ENCODE data around the gene CRYBA1.

The CRYBA1 gene

DNA sequence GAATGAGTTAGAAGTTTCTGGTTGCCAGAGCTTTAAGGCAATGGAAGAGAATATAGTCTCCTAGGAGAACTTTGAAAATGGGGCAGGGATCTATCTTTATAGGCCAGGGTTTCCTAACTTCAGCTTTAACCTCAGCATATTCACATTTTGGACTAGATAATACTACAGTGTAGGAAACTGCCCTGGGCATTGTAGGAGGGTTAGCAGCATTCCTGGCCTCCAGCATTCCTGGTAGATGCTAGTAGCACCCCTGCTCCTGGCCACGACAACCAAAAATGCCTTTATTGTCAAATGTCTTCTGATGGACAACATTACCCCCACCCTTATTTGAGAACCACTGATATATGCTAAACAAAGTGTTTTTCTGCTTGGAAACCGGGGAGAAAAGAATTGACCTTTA lies 38.7 kb upstream of the CRYBA1 start:
- Histone ChIP-seq H4K91ac (ENCODE audit: low read length) (no peak overlapping the region), H3K4me2 (ENCODE audit: low read length, poor library complexity, severe bottlenecking) (no peak overlapping the region), H3K4me1 (ENCODE audit: control insufficient read depth, insufficient read depth, low read depth, low read length) (no peaks in the 10 kb centered on the region), H3K23ac (ENCODE audit: low read length in 2 of 2) (no peak overlapping the region), H2BK120ac (ENCODE audit: low read depth, low read length) (no peak overlapping the region), H3K14ac (ENCODE audit: low read length in 2 of 2) (no peak overlapping the region), H2AFZ (ENCODE audit: low read depth, low read length) (no peak overlapping the region), H4K8ac (ENCODE audit: low read length) (no peak overlapping the region), H3K36me3 (ENCODE audit: control insufficient read depth in 1 of 2, insufficient read depth in 2 of 2, low read depth in 1 of 2, low read length in 2 of 2) (no peaks in the 10 kb centered on the region), H3K4ac (ENCODE audit: low read depth in 1 of 2, low read length in 2 of 2) (no peak overlapping the region), H2BK15ac (ENCODE audit: low read depth, poor library complexity, severe bottlenecking) (no peak overlapping the region), H3K9me3 (ENCODE audit: control insufficient read depth, low read length) (no peaks in the 10 kb centered on the region), H3K18ac (ENCODE audit: low read depth in 1 of 2, low read length in 2 of 2) (no peak overlapping the region), H2BK5ac (ENCODE audit: low read depth, low read length, poor library complexity, severe bottlenecking) (no peak overlapping the region), H3K4me3 (ENCODE audit: insufficient read depth in 1 of 2, low read depth in 1 of 2, low read length in 2 of 2) (no peak overlapping the region), H3K27me3 (ENCODE audit: control insufficient read depth in 1 of 2, insufficient read depth in 1 of 2, low read length in 2 of 2) (no peaks in the 10 kb centered on the region), H3K9ac (ENCODE audit: low read length) (no peak overlapping the region), H3K79me1 (replicated peaks; ENCODE audit: low read length, poor library complexity, severe bottlenecking) (no peaks in the 10 kb centered on the region), H2AK5ac (ENCODE audit: low read length, severe bottlenecking) (no peak overlapping the region), H2BK12ac (ENCODE audit: low read length in 2 of 2) (no peak overlapping the region), H3K27ac (ENCODE audit: low read length, poor library complexity, severe bottlenecking) (no peak overlapping the region)
- WGBS: 95% methylated on average over 2 of the region's 2 CpGs
- no peak for DNase-seq

DNA sequence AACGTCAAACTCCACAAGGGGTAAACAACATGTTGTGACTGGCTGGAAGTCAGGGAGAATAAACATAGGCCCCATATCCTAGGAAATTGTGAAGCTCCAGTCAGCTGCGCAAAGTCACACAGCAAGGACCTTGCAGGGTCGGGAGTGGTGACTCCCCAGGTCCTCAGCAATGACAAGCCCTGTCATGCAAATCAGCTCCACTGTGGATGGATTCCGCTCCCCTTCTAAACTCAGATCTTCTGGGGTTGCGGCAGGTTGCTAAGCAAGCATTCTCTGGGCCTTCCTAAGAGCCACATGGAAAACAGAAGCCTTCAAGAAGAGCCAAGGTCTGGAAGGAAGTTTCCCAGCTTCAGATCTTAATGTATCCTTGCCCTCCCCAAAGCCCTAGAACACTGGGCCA lies 37.6 kb upstream of the CRYBA1 start:
- H3K27me3 ChIP-seq (ENCODE audit: control insufficient read depth in 1 of 2, insufficient read depth in 1 of 2, low read length in 2 of 2): no peaks in the 10 kb centered on the region

DNA sequence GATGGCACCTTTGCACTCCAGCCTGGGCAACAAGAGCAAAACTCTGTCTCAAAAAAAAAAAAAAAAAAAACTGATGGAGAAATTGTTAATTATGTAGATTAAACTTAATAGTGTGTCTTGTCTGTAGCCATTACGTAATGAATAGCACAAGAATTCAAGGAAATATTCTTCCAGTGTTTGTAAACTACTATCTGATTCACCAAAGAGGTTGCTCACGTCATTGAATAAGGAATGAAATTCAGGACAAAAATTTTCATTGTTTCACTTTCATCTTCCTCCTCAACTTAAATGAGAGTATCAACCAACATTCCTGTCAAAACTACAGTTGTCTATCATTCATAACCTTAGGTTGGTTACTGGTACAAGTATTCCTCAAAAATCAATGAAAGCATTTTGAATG lies 35.8 kb upstream of the CRYBA1 start:
- Histone ChIP-seq H2BK15ac (ENCODE audit: low read depth, poor library complexity, severe bottlenecking) (no peak overlapping the region), H2AFZ (ENCODE audit: low read depth, low read length) (no peak overlapping the region), H4K91ac (ENCODE audit: low read length) (no peak overlapping the region), H3K18ac (ENCODE audit: low read depth in 1 of 2, low read length in 2 of 2) (no peak overlapping the region), H3K9me3 (ENCODE audit: control insufficient read depth, low read length) (no peaks in the 10 kb centered on the region), H2AK5ac (ENCODE audit: low read length, severe bottlenecking) (no peak overlapping the region), H3K4ac (ENCODE audit: low read depth in 1 of 2, low read length in 2 of 2) (no peak overlapping the region), H3K4me2 (ENCODE audit: low read length, poor library complexity, severe bottlenecking) (no peak overlapping the region), H3K4me1 (ENCODE audit: control insufficient read depth, insufficient read depth, low read depth, low read length) (peaks cover 6% of the 10 kb centered on the region), H3K27me3 (ENCODE audit: control insufficient read depth in 1 of 2, insufficient read depth in 1 of 2, low read length in 2 of 2) (no peaks in the 10 kb centered on the region), H3K27ac (ENCODE audit: low read length, poor library complexity, severe bottlenecking) (no peak overlapping the region), H2BK120ac (ENCODE audit: low read depth, low read length) (no peak overlapping the region), H3K9ac (ENCODE audit: low read length) (no peak overlapping the region), H3K36me3 (ENCODE audit: control insufficient read depth in 1 of 2, insufficient read depth in 2 of 2, low read depth in 1 of 2, low read length in 2 of 2) (no peaks in the 10 kb centered on the region), H4K8ac (ENCODE audit: low read length) (no peak overlapping the region), H3K79me1 (replicated peaks; ENCODE audit: low read length, poor library complexity, severe bottlenecking) (no peaks in the 10 kb centered on the region), H3K14ac (ENCODE audit: low read length in 2 of 2) (no peak overlapping the region), H3K4me3 (ENCODE audit: insufficient read depth in 1 of 2, low read depth in 1 of 2, low read length in 2 of 2) (no peak overlapping the region), H2BK5ac (ENCODE audit: low read depth, low read length, poor library complexity, severe bottlenecking) (no peak overlapping the region), H2BK12ac (ENCODE audit: low read length in 2 of 2) (no peak overlapping the region), H3K23ac (ENCODE audit: low read length in 2 of 2) (no peak overlapping the region)
- DNase-seq: peak; percentile 52
- WGBS: 89% methylated on average over 1 of the region's 2 CpGs

More for the DNA sequence above, 37.6 kb upstream of the CRYBA1 start:
- no peak overlapping the region for H4K91ac ChIP-seq (ENCODE audit: low read length)
- H3K14ac ChIP-seq (ENCODE audit: low read length in 2 of 2): no peak overlapping the region
- H2BK5ac ChIP-seq (ENCODE audit: low read depth, low read length, poor library complexity, severe bottlenecking): no peak overlapping the region
- H3K79me1 ChIP-seq (replicated peaks; ENCODE audit: low read length, poor library complexity, severe bottlenecking): no peaks in the 10 kb centered on the region
- no peak overlapping the region for H3K4me2 ChIP-seq (ENCODE audit: low read length, poor library complexity, severe bottlenecking)
- H3K23ac ChIP-seq (ENCODE audit: low read length in 2 of 2): no peak overlapping the region
- H3K4me3 ChIP-seq (ENCODE audit: insufficient read depth in 1 of 2, low read depth in 1 of 2, low read length in 2 of 2): no peak overlapping the region
- WGBS: 92% methylated on average over 5 of the region's 5 CpGs
- no peak overlapping the region for H2AK5ac ChIP-seq (ENCODE audit: low read length, severe bottlenecking)
- no peak overlapping the region for H3K18ac ChIP-seq (ENCODE audit: low read depth in 1 of 2, low read length in 2 of 2)
- H2BK15ac ChIP-seq (ENCODE audit: low read depth, poor library complexity, severe bottlenecking): no peak overlapping the region
- H2BK12ac ChIP-seq (ENCODE audit: low read length in 2 of 2): no peak overlapping the region
- no peak overlapping the region for H4K8ac ChIP-seq (ENCODE audit: low read length)
- no peaks in the 10 kb centered on the region for H3K9me3 ChIP-seq (ENCODE audit: control insufficient read depth, low read length)
- no peak overlapping the region for H2BK120ac ChIP-seq (ENCODE audit: low read depth, low read length)
- no peak overlapping the region for H2AFZ ChIP-seq (ENCODE audit: low read depth, low read length)
- no peaks in the 10 kb centered on the region for H3K36me3 ChIP-seq (ENCODE audit: control insufficient read depth in 1 of 2, insufficient read depth in 2 of 2, low read depth in 1 of 2, low read length in 2 of 2)
- no peak overlapping the region for H3K9ac ChIP-seq (ENCODE audit: low read length)
- no peak overlapping the region for H3K27ac ChIP-seq (ENCODE audit: low read length, poor library complexity, severe bottlenecking)
- no peaks in the 10 kb centered on the region for H3K4me1 ChIP-seq (ENCODE audit: control insufficient read depth, insufficient read depth, low read depth, low read length)
- no peak for DNase-seq
- H3K4ac ChIP-seq (ENCODE audit: low read depth in 1 of 2, low read length in 2 of 2): no peak overlapping the region

DNA sequence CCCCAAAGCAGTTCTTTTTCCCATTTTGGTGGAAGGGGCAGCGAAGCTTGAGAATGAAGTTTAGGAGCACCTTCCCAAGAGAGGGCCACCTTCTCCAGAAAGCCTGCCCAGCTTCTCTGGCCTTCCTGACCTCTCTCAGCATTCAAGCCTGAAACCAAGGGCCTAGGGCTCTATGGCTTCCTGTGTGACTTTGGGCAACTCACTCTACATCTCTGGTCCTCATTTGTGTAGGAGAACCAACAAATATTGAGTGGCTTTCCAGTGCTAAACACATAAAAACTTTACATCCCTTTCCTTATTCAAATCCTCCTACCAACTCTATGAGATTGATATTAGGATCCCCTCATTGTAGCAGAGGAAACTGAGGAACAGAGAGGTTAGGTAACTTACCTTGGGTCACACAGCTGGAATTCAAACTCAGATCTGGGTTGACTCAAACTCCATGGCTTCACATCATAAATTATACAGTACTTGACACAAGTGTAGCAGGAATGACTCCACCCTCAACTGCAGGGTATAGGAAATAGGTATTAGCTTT lies 34.5 kb upstream of the CRYBA1 start:
- Histone ChIP-seq H3K23ac (ENCODE audit: low read length in 2 of 2) (no peak overlapping the region), H3K79me1 (replicated peaks; ENCODE audit: low read length, poor library complexity, severe bottlenecking) (no peaks in the 10 kb centered on the region), H3K27me3 (ENCODE audit: control insufficient read depth in 1 of 2, insufficient read depth in 1 of 2, low read length in 2 of 2) (no peaks in the 10 kb centered on the region), H2BK120ac (ENCODE audit: low read depth, low read length) (no peak overlapping the region), H4K8ac (ENCODE audit: low read length) (no peak overlapping the region), H3K14ac (ENCODE audit: low read length in 2 of 2) (no peak overlapping the region), H4K91ac (ENCODE audit: low read length) (no peak overlapping the region), H2AK5ac (ENCODE audit: low read length, severe bottlenecking) (no peak overlapping the region), H2BK5ac (ENCODE audit: low read depth, low read length, poor library complexity, severe bottlenecking) (no peak overlapping the region), H3K27ac (ENCODE audit: low read length, poor library complexity, severe bottlenecking) (no peak overlapping the region), H3K18ac (ENCODE audit: low read depth in 1 of 2, low read length in 2 of 2) (no peak overlapping the region), H3K4me1 (ENCODE audit: control insufficient read depth, insufficient read depth, low read depth, low read length) (peaks cover 11% of the 10 kb centered on the region), H2BK15ac (ENCODE audit: low read depth, poor library complexity, severe bottlenecking) (no peak overlapping the region), H3K9ac (ENCODE audit: low read length) (no peak overlapping the region), H3K36me3 (ENCODE audit: control insufficient read depth in 1 of 2, insufficient read depth in 2 of 2, low read depth in 1 of 2, low read length in 2 of 2) (no peaks in the 10 kb centered on the region), H3K4ac (ENCODE audit: low read depth in 1 of 2, low read length in 2 of 2) (no peak overlapping the region), H3K4me3 (ENCODE audit: insufficient read depth in 1 of 2, low read depth in 1 of 2, low read length in 2 of 2) (no peak overlapping the region), H3K9me3 (ENCODE audit: control insufficient read depth, low read length) (no peaks in the 10 kb centered on the region), H2AFZ (ENCODE audit: low read depth, low read length) (no peak overlapping the region), H2BK12ac (ENCODE audit: low read length in 2 of 2) (no peak overlapping the region), H3K4me2 (ENCODE audit: low read length, poor library complexity, severe bottlenecking) (no peak overlapping the region)
- WGBS: 100% methylated on average over 1 of the region's 1 CpG
- DNase-seq: no peak
